Measurements from ENCODE around the gene CDH4. TPM values are rescaled to one million over a fixed set of nuclear protein-coding genes. Genes with fewer than 3 reads are reported as not detected.

The CDH4 gene
- total RNA-seq, 1 experiment from 2014 or later: 5.3 TPM

DNA sequence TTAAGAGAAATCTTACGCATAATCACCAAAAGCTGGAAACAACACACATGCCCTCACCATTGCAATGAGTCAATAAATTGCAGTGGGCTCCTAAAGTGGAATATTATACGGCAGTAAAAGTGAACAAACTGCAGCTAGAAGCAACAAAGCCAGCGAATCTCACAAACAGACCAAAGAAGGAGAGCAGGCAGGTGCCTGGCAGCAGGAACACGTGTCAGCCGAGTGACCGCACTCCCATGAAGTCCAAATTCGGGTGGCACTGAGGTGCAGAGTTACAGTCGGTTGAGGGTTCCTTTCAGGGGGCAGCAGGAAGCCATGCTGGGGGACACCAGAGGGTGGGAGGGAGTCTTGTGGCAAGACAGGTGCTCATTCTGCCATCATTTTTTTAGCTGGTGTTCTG is 500.5 kb downstream of the CDH4 start:
- H3K27me3 Mint-ChIP-seq (ENCODE audit: low read depth): peaks cover 10% of the 10 kb centered on the region
- H3K4me3 Mint-ChIP-seq: no peak overlapping the region
- CTCF ChIA-PET: interaction anchor here (1.3 to 1.9 kb wide), 2 partner anchors 123 to 144 kb away, joined by 4 to 5 read pairs; no protein-coding TSS in a partner anchor
- no peak for TF ChIP-seq MXD4 (CRISPR knock-in tag; IDR thresholded peaks at IDR 0.05; ENCODE audit: borderline replicate concordance)
- H3K36me3 Mint-ChIP-seq: peaks cover 12% of the 10 kb centered on the region
- POLR2A ChIA-PET: no interaction called here
- peaks cover 20% of the 10 kb centered on the region for H3K4me1 Mint-ChIP-seq
- ATAC-seq: no peak
- DNase-seq (ENCODE audit: low spot score): no peak
- H3K9me3 Mint-ChIP-seq: peaks cover 22% of the 10 kb centered on the region
- H3K27ac Mint-ChIP-seq: no peak overlapping the region

DNA sequence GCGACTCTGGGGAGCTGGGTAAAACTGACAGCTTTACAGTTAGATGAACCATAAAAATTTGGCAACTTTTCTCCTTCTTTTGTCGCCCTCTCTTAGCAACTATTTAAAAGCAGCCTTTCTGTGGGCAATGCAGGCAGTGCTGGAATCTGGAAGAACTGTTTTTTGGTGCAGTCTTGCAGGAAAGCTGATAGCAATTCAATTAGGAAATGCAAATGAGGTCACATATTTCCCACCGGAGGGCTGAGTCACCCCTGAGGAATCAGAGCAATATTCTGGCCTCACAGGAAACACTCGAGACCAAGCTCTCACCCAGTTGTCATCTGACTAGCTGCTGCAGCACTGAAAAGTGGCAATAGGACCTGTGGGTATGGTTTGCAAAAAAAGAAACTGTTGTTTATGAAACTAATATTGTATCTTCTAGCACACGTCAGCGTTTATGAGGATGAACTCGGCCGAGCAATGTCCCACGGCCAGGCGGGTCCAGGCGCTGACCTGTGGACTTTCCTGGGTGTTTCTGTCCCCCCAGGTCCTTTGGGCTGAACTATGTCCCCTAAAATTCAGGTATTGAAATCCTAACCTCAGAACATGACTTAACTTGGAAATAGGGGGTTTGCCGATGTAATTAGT is 501.4 kb downstream of the CDH4 start:
- peaks cover 22% of the 10 kb centered on the region for H3K9me3 Mint-ChIP-seq
- no peak overlapping the region for H3K4me3 Mint-ChIP-seq
- no peak for DNase-seq (ENCODE audit: low spot score)
- TF ChIP-seq ATF1 (CRISPR knock-in tag; IDR thresholded peaks at IDR 0.05): no peak
- TF ChIP-seq, protein P1, sequence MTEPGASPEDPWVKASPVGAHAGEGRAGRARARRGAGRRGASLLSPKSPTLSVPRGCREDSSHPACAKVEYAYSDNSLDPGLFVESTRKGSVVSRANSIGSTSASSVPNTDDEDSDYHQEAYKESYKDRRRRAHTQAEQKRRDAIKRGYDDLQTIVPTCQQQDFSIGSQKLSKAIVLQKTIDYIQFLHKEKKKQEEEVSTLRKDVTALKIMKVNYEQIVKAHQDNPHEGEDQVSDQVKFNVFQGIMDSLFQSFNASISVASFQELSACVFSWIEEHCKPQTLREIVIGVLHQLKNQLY (CRISPR knock-in tag; IDR thresholded peaks at IDR 0.05): no peak
- TF ChIP-seq, protein P2, sequence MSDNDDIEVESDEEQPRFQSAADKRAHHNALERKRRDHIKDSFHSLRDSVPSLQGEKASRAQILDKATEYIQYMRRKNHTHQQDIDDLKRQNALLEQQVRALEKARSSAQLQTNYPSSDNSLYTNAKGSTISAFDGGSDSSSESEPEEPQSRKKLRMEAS (CRISPR knock-in tag; IDR thresholded peaks at IDR 0.05): no peak
- no peak for TF ChIP-seq ZNF416 (CRISPR knock-in tag; IDR thresholded peaks at IDR 0.05)
- no peak for TF ChIP-seq ZNF317 (CRISPR knock-in tag; IDR thresholded peaks at IDR 0.05; ENCODE audit: borderline replicate concordance, low read depth)
- TF ChIP-seq ZNF423 (CRISPR knock-in tag; IDR thresholded peaks at IDR 0.05): no peak
- no peak for TF ChIP-seq CBFB (CRISPR knock-in tag; IDR thresholded peaks at IDR 0.05; ENCODE audit: low read depth)
- TF ChIP-seq, protein P3, sequence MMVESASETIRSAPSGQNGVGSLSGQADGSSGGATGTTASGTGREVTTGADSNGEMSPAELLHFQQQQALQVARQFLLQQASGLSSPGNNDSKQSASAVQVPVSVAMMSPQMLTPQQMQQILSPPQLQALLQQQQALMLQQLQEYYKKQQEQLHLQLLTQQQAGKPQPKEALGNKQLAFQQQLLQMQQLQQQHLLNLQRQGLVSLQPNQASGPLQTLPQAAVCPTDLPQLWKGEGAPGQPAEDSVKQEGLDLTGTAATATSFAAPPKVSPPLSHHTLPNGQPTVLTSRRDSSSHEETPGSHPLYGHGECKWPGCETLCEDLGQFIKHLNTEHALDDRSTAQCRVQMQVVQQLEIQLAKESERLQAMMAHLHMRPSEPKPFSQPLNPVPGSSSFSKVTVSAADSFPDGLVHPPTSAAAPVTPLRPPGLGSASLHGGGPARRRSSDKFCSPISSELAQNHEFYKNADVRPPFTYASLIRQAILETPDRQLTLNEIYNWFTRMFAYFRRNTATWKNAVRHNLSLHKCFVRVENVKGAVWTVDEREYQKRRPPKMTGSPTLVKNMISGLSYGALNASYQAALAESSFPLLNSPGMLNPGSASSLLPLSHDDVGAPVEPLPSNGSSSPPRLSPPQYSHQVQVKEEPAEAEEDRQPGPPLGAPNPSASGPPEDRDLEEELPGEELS (CRISPR knock-in tag; IDR thresholded peaks at IDR 0.05): no peak
- TF ChIP-seq, protein P4, sequence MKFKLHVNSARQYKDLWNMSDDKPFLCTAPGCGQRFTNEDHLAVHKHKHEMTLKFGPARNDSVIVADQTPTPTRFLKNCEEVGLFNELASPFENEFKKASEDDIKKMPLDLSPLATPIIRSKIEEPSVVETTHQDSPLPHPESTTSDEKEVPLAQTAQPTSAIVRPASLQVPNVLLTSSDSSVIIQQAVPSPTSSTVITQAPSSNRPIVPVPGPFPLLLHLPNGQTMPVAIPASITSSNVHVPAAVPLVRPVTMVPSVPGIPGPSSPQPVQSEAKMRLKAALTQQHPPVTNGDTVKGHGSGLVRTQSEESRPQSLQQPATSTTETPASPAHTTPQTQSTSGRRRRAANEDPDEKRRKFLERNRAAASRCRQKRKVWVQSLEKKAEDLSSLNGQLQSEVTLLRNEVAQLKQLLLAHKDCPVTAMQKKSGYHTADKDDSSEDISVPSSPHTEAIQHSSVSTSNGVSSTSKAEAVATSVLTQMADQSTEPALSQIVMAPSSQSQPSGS (CRISPR knock-in tag; IDR thresholded peaks at IDR 0.05; ENCODE audit: borderline replicate concordance, low read depth): no peak
- no peak for TF ChIP-seq ZNF219 (CRISPR knock-in tag; IDR thresholded peaks at IDR 0.05; ENCODE audit: borderline replicate concordance)
- TF ChIP-seq NFYB (CRISPR knock-in tag; conservative IDR thresholded peaks at IDR 0.05; ENCODE audit: low read depth): no peak
- CTCF ChIA-PET: interaction anchor here (1.3 to 1.9 kb wide), 2 partner anchors 122 to 143 kb away, joined by 4 to 5 read pairs; no protein-coding TSS in a partner anchor
- H3K27ac Mint-ChIP-seq: peak overlapping the region; percentile 34
- peaks cover 20% of the 10 kb centered on the region for H3K4me1 Mint-ChIP-seq
- H3K27me3 Mint-ChIP-seq (ENCODE audit: low read depth): peaks cover 10% of the 10 kb centered on the region
- no peak for ATAC-seq
- H3K36me3 Mint-ChIP-seq: peaks cover 12% of the 10 kb centered on the region
- POLR2A ChIA-PET: no interaction called here

DNA sequence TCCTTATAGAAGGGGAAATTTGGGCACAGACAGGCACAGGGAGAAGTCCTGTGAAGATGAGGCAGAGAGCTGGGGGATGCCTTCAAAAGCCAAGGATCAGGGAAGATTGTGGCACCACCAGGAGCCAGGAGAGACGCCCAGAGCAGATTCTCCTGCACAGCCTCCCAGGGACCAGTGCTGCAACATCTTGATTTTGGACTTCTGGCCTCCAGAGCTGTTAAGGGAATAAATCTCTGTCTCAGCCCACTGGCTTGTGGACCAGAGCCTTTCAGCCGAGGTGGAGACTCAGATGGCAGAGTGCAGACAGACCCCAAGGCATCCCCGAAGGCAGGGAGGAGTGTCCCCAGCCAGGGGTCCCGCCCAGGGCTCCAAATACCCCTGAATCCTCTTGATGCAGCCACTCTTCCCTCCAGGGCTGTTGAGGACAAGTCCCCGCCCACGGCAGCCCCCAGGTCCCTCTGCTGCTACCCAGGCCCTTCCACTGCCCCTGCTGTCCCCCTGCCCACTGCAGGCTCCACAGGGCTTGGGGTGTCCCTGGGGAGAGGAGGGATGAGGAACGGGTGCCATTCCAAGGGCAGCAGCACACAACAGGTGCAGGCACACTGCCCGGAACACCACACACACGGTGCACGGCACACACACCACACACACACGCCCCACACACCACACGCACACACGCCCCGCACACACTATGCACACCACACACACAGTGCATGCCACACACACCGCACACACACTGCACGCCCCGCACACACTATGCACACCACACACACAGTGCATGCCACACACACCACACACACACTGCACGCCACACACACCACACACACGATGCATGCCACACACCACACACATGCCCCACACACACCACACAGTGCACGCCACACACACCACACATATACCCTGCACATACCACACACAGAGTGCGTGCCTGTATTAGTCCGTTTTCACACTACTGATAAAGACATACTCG is 502.2 kb downstream of the CDH4 start:
- H3K27me3 Mint-ChIP-seq (ENCODE audit: low read depth): peaks cover 8% of the 10 kb centered on the region
- peaks cover 20% of the 10 kb centered on the region for H3K9me3 Mint-ChIP-seq
- peaks cover 12% of the 10 kb centered on the region for H3K36me3 Mint-ChIP-seq
- ChIA-PET CTCF (interaction anchor here (1.3 to 1.9 kb wide), 2 partner anchors 121 to 142 kb away, joined by 4 to 5 read pairs; no protein-coding TSS in a partner anchor), POLR2A (no interaction called here)
- peaks cover 20% of the 10 kb centered on the region for H3K4me1 Mint-ChIP-seq
- no peak overlapping the region for H3K4me3 Mint-ChIP-seq
- ATAC-seq (no peak), DNase-seq (ENCODE audit: low spot score) (no peak)
- peak overlapping the region; percentile 34 for H3K27ac Mint-ChIP-seq
- TF ChIP-seq, protein P5, sequence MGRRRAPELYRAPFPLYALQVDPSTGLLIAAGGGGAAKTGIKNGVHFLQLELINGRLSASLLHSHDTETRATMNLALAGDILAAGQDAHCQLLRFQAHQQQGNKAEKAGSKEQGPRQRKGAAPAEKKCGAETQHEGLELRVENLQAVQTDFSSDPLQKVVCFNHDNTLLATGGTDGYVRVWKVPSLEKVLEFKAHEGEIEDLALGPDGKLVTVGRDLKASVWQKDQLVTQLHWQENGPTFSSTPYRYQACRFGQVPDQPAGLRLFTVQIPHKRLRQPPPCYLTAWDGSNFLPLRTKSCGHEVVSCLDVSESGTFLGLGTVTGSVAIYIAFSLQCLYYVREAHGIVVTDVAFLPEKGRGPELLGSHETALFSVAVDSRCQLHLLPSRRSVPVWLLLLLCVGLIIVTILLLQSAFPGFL (CRISPR knock-in tag; IDR thresholded peaks at IDR 0.05; ENCODE audit: borderline replicate concordance): no peak
- TF ChIP-seq, protein P6, sequence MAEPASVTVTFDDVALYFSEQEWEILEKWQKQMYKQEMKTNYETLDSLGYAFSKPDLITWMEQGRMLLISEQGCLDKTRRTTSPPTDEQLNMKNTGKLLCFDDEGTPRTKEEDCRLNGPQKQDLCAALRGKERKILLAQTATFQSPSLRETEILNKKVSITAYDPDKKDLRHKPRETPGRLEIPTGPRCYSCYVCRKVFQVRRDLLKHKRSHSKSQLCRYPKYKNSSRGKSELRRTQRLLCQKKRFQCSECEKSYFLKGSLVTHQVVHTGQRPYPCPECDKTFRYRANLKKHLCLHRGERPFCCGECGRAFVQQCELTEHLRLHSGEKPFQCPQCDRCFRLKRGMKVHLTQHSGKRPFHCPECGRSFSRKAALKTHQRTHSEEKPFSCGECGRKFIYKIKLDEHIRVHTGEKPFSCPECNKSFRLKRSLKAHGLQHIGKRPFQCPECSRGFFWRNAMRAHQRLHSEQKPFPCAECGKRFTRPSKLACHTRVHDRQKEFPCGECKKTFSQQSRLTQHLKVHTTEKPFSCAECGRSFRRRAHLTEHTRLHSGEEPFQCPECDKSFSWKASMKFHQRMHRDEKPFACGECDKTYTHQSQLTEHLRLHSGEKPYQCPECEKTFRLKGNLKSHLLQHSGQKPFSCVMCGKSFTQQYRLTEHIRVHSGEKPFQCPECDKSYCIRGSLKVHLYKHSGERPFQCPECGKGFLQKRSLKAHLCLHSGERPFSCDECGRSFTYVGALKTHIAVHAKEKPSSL (CRISPR knock-in tag; conservative IDR thresholded peaks at IDR 0.05): no peak
- TF ChIP-seq GRHL2 (CRISPR knock-in tag; IDR thresholded peaks at IDR 0.05; ENCODE audit: insufficient replicate concordance, severe bottlenecking) (no peak), CBFB (CRISPR knock-in tag; IDR thresholded peaks at IDR 0.05; ENCODE audit: low read depth) (no peak), ZNF671 (CRISPR knock-in tag; IDR thresholded peaks at IDR 0.05) (no peak), SP1 (CRISPR knock-in tag; conservative IDR thresholded peaks at IDR 0.05) (no peak), SOX15 (CRISPR knock-in tag; IDR thresholded peaks at IDR 0.05) (no peak), TCF7 (CRISPR knock-in tag; IDR thresholded peaks at IDR 0.05; ENCODE audit: low read depth) (no peak), TEAD1 (CRISPR knock-in tag; IDR thresholded peaks at IDR 0.05) (no peak), ATF1 (CRISPR knock-in tag; IDR thresholded peaks at IDR 0.05) (no peak)
- TF ChIP-seq, protein P7, sequence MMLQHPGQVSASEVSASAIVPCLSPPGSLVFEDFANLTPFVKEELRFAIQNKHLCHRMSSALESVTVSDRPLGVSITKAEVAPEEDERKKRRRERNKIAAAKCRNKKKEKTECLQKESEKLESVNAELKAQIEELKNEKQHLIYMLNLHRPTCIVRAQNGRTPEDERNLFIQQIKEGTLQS (CRISPR knock-in tag; conservative IDR thresholded peaks at IDR 0.05): no peak
